Subcutaneous adipose tissue (tissue), 4 donors: Measurements from ENCODE around the gene ZNF648. TPM values are rescaled to one million over a fixed set of nuclear protein-coding genes. Genes with fewer than 3 reads are reported as not detected.

Experiments
- total RNA-seq, 4 donors: library from RNA; depleted of rRNA; stranded (reverse); fragments of >200 nt; gene quantifications; one replicate each; pipeline ENCODE4 v1.1.0, GENCODE V29; 2016
- TF ChIP-seq, protein P1 (sequence below): fragments of 450-650 bp; IDR thresholded peaks from one replicate; pipeline ENCODE4 v1.5.1; 2016; ENCODE audit warnings: low read depth, mild to moderate bottlenecking, control low read depth, antibody characterized with exemption, moderate library complexity

The ZNF648 gene
- total RNA-seq = under 1 TPM in 2 of 4 donors, not detected in 2; 0.17 to 0.19 TPM

GRCh38 chr1:182061594-182061993 is at the start of gene ZNF648:
Gene ZNF648, minus strand, starts transcription at chr1:182061712. Its CDS starts 3,702 bp downstream, at chr1:182058010.
- TF ChIP-seq, protein P1, sequence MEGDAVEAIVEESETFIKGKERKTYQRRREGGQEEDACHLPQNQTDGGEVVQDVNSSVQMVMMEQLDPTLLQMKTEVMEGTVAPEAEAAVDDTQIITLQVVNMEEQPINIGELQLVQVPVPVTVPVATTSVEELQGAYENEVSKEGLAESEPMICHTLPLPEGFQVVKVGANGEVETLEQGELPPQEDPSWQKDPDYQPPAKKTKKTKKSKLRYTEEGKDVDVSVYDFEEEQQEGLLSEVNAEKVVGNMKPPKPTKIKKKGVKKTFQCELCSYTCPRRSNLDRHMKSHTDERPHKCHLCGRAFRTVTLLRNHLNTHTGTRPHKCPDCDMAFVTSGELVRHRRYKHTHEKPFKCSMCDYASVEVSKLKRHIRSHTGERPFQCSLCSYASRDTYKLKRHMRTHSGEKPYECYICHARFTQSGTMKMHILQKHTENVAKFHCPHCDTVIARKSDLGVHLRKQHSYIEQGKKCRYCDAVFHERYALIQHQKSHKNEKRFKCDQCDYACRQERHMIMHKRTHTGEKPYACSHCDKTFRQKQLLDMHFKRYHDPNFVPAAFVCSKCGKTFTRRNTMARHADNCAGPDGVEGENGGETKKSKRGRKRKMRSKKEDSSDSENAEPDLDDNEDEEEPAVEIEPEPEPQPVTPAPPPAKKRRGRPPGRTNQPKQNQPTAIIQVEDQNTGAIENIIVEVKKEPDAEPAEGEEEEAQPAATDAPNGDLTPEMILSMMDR = no peak

GRCh38 chr1:182110635-182111034 is 49.1 kb upstream of the ZNF648 start:
- TF ChIP-seq, protein P1 = no peak

DNA sequence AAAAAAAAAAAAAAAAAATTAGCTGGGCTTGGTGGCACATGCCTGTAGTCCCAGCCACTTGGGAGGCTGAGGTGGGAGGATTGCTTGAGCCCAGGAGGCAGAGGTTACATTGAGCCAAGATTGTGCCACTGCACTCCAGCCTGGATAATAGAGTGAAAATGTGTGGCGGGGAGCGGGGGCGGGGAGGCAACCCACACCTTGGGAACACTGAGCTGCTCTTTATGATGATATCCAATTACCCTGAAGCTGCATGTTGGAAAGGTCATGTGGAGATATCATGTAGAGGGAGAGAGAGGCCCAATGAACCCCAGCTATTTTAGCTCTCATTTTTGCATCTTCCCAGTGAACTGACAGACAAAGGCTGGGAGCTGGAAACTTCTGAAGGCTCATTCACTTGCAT is 48.3 kb upstream of the ZNF648 start:
- TF ChIP-seq, protein P1 = no peak

- TF ChIP-seq, protein P1 = no peak
Observed at GRCh38 chr1:182107209-182107608, 45.7 kb upstream of the ZNF648 start.

GRCh38 chr1:182102043-182102416 is 40.5 kb upstream of the ZNF648 start:
- TF ChIP-seq, protein P1 = no peak

GRCh38 chr1:182101415-182102042 is 40.0 kb upstream of the ZNF648 start:
- TF ChIP-seq, protein P1 = no peak

DNA sequence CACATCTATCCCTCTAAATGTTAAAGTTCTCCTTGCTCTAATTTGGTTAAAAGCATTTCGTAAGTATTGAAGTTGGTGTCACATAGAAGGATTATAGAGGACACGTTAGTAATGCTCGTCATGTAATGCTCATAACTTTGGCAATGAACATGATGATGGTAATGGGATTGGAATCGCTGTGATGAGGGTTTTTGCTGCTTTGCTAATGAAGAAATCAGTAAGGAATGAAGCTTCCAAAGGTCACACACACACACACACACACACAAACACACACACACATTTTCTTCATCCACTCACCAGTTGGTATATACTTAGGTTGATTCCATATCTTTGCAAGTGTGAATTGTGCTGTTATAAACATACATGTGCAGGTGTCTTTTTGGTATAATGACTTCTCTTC is 36.8 kb upstream of the ZNF648 start:
- TF ChIP-seq, protein P1 = no peak
